Activated naive CD4-positive, alpha-beta T cell treated with anti-CD3 and anti-CD28 coated beads, Interleukin-2, amount 50 U/mL, for 72 hours (primary cell): Measurements from ENCODE around the gene FCN1. TPM values are rescaled to one million over a fixed set of nuclear protein-coding genes. Genes with fewer than 3 reads are reported as not detected.
"Not testable (repeated sequence)": the region's sequence is repeated elsewhere in the genome, so short reads cannot be mapped to it uniquely, and the experiment has no call there.

Experiments
- ATAC-seq, 2 donors: fragments of 150-1000 bp; cut with Tn5 transposase; 2 replicates each; pipeline ENCODE4 v1.10.0; 2021; ENCODE audit warnings: mild to moderate bottlenecking in 2 of 2, moderate library complexity in 2 of 2
- DNase-seq, 2 donors: peaks; one replicate each; pipeline ENCODE4 v3.0.0; 2021 to 2022; ENCODE audit warnings: low spot score in 2 of 2
- H3K27ac Mint-ChIP-seq, 2 donors: one replicate each; pipeline ENCODE4 v1.8.0; 2022; ENCODE audit warnings: mild to moderate bottlenecking in 2 of 2, mixed read lengths in 2 of 2
- H3K36me3 Mint-ChIP-seq, 2 donors: one replicate each; pipeline ENCODE4 v1.8.0; 2022; ENCODE audit warnings: mixed read lengths in 2 of 2
- H3K9me3 Mint-ChIP-seq, 2 donors: one replicate each; pipeline ENCODE4 v1.8.0; 2022; ENCODE audit warnings: mixed read lengths in 2 of 2
- total RNA-seq, 2 donors: library from RNA; stranded (reverse); gene quantifications; one replicate each; pipeline ENCODE4 v1.2.3, GENCODE V29; 2022

The FCN1 gene
- total RNA-seq, 2 donors from 2014 or later = not detected

DNA sequence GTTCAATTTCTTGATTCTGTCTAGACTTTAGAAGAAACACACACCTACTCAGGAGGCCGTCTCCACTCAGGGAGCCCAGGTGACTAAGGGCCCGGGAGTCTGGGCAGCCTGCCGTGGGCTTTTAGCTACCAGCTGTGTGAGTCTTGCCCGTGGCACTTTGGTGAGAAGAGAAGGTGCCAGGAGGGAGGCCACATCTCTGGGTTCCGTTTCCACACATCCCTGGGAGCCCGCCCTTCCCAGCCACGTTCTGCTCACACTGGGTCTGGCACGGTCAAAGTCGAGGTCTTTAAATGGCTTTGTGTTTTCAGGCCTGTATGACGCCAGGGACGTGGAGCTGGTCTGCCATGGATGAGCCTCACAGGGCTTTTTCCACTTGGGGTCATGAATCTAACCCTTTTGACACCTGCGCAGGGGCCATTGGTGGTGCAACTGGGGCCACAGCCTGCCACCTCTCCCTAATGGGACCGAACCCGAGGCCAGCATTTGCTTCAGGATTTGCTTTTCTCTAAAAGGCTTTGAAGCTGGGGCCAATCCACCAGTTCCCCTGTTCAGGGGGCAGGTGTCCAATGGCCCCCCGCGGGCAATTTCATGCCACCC, 54.3 kb downstream of the FCN1 start:
- Mint-ChIP-seq H3K36me3 (no peaks in the 10 kb centered on the region), H3K9me3 (peaks cover 0 to 4% of the 10 kb centered on the region in 2 donors), H3K27ac (no peak overlapping the region)
- DNase-seq (no peak), ATAC-seq (no peak)

DNA sequence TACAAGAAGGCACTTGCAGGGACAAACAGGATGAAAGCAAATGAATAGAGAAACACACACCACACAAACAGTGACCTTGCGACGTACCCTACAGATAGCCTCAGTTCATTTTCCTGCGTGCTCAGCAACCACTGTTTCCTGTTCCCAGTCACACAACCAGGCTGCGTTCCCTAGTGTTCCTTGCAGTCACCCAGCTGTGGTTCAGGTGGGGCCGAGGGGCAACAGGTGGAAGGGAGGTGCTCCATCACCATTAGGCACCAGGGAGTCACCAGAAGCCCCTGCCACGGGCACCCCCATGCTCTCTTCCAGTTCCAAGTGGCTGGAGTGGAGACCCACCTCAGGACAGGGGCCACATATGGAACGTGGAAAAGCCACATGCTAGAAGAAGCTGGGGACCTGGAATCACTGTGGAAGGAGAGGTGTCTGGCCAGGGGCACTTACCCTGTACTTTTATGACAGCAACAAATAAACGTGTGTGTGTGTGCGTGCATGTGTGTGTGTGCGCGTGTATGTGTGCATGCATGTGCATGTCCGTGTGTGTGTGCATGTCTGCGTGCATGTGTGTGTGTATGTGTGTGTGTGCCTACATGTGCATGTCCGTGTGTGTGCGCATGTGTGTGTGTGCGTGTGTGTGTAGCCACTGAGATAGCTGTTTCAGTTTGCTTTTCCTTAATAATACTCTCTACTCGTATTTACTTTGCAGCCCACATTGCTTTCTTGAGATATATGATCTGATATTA, 55.9 kb downstream of the FCN1 start:
- Mint-ChIP-seq H3K27ac (no peak overlapping the region), H3K9me3 (peaks cover 4 to 10% of the 10 kb centered on the region in 2 donors), H3K36me3 (peaks cover 6 to 7% of the 10 kb centered on the region in 2 donors)
- DNase-seq (no peak), ATAC-seq (no peak)

DNA sequence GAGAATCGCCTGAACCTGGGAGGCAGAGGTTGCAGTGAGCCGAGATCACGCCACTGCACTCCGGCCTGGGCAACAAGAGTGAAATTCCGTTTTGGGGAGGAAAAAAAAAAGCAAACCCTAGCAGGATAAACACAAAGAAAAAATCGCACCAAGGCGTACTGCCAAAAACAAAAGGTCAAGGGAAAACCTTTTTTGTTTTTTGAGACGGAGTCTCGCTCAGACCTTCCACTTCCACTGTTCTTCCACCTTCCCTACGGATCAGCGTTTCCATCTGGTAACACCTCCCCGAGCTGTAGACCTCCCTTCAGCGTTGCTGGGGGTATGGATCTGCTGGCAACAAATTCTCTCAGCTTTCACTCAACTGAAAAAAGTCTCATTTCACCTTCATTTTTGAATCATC, 57.2 kb downstream of the FCN1 start:
- no peak for DNase-seq
- ATAC-seq = no peak
- peaks cover 6 to 7% of the 10 kb centered on the region in 2 donors for H3K36me3 Mint-ChIP-seq
- peaks cover 4 to 10% of the 10 kb centered on the region in 2 donors for H3K9me3 Mint-ChIP-seq
- no peak overlapping the region for H3K27ac Mint-ChIP-seq

DNA sequence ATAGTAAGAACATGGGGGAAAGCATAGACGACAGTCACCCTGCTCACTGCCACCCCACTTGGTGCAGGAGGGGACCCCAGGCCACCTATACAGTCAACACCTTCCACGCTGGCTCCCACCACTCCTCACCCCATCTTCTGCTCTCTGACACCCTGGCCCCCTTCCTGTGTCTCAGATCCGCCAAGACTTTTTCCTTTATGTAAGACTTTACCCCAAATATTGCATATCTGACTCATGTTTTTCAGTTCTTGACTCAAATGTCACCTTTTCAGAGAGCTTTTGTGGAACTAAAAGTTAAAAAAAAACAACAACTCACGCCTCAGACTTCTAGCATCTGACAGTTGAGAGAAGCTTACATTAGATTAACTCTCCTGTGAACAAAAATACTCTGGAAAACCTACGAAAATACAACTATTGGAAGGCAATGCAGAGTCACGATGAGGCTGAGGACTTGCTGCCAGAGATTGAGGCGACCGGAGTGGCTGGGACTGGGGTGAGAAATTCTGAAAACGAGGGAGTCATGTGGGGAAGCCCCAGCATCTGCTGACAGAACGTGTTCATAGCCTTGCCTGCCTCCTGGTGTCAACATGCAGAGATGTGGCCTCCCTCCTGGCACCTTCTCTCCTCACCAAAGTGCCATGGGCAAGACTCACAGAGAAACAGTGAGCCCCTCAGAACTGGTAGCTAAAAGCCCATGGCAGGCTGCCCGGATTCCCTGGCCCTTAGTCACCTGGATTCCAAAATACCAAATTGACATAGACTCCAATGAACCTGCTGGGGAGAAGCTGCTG, 59.5 kb downstream of the FCN1 start:
- peak in 1 of 2 donors; percentile 54 for DNase-seq

GRCh38 chr9:134857451-134857850, 60.3 kb downstream of the FCN1 start:
- H3K27ac Mint-ChIP-seq, DNase-seq, H3K36me3 Mint-ChIP-seq, ATAC-seq, H3K9me3 Mint-ChIP-seq: not testable (repeated sequence)

More for the DNA sequence above, 59.5 kb downstream of the FCN1 start:
- Mint-ChIP-seq H3K9me3 (peaks cover 4 to 10% of the 10 kb centered on the region in 2 donors), H3K27ac (no peak overlapping the region), H3K36me3 (peaks cover 6 to 7% of the 10 kb centered on the region in 2 donors)
- ATAC-seq = peak; percentile 91 to 94

- Mint-ChIP-seq H3K36me3 (peaks cover 6 to 7% of the 10 kb centered on the region in 2 donors), H3K9me3 (peaks cover 4 to 10% of the 10 kb centered on the region in 2 donors), H3K27ac (no peak overlapping the region)
- ATAC-seq (no peak), DNase-seq (no peak)
These were observed 61.8 kb downstream of the FCN1 start for GRCh38 chr9:134855900-134856377.

Other genes starting within 250 kb of the FCN1 start
- gene FCN2, start 37.1 kb downstream of the FCN1 start, total RNA-seq = not detected
- not detected for gene OLFM1, start 169.8 kb upstream of the FCN1 start, total RNA-seq